Heart right ventricle (tissue), 16 donors: Measurements from ENCODE around the gene CDK9. TPM values are rescaled to one million over a fixed set of nuclear protein-coding genes. Genes with fewer than 3 reads are reported as not detected.

ENCODE experiments used
- ATAC-seq, 8 donors: fragments of 200-7000 bp; cut with Tn5 transposase; one replicate each; pipeline ENCODE4 v1.9.1; 2020; ENCODE audit warnings: mild to moderate bottlenecking in 8 of 8, moderate library complexity in 8 of 8, moderate number of reproducible peaks in 1 of 8
- DNase-seq, 2 donors: peaks; one replicate each; pipeline ENCODE4 v3.0.0-alpha.2; 2020
- H3K27ac ChIP-seq, 10 donors: fragments of 200-600 bp; sonication (generic) in 2 of 10; one replicate each; pipeline versions ENCODE4 v1.5.0 to v1.8.0; 2020 to 2022; ENCODE audit warnings: mild to moderate bottlenecking in 3 of 10
- H3K27me3 ChIP-seq, 7 donors: fragments of 200-600 bp; one replicate each; pipeline ENCODE4 v1.8.0; 2021 to 2022; ENCODE audit warnings: mild to moderate bottlenecking in 2 of 7
- H3K36me3 ChIP-seq, 9 donors: fragments of 200-600 bp; sonication (generic) in 1 of 9; one replicate each; pipeline versions ENCODE4 v1.5.0 to v1.8.0; 2020 to 2022; ENCODE audit warnings: mild to moderate bottlenecking in 2 of 9
- H3K4me1 ChIP-seq, 9 donors: fragments of 200-600 bp; sonication (generic) in 1 of 9; one replicate each; pipeline versions ENCODE4 v1.5.0 to v1.8.0; 2020 to 2022; ENCODE audit warnings: mild to moderate bottlenecking in 4 of 9
- H3K4me3 ChIP-seq, 10 donors: fragments of 200-600 bp; sonication (generic) in 2 of 10; one replicate each; pipeline versions ENCODE4 v1.5.0 to v1.8.0; 2020 to 2022; ENCODE audit warnings: mild to moderate bottlenecking in 7 of 10, moderate library complexity in 2 of 10
- H3K9me3 ChIP-seq, 11 donors: fragments of 200-600 bp in 10 of 11; sonication (generic) in 2 of 11; one replicate each; pipeline versions ENCODE4 v1.5.0 to v1.8.0; 2013 to 2022; ENCODE audit warnings: mild to moderate bottlenecking in 2 of 11, control low read depth in 1 of 11, moderate library complexity in 1 of 11
- CTCF ChIP-seq, 9 donors: fragments of 200-600 bp; sonication (generic) in 2 of 9; IDR thresholded peaks; one replicate each; pipeline versions ENCODE4 v1.5.0 to v1.8.0; 2021 to 2022; ENCODE audit warnings: antibody characterized with exemption in 9 of 9, mild to moderate bottlenecking in 5 of 9, moderate library complexity in 1 of 9
- WGBS, 2 donors: extraction: QIAGEN DNeasy Blood & Tissue Kit; methylation state at CpG; one replicate each; pipeline ENCODE4 v1.1.7; 2013; ENCODE audit warnings: inconsistent platforms in 1 of 2; 5-methylcytosine and 5-hydroxymethylcytosine counted together
- intact Hi-C, 10 donors: fragments of 100-400 bp; cut with DNase I; formaldehyde crosslinking; loops; one replicate each; pipeline versions ENCODE4 v1.11.1 to v1.14.2; 2022
- polyA plus RNA-seq, 2 donors: library from polyadenylated mRNA; stranded (reverse); fragments of 200-250 nt; gene quantifications; one replicate each; pipeline ENCODE4 v1.2.3, GENCODE V29; 2013
- total RNA-seq, 10 donors: library from RNA; stranded (reverse); fragmentation: NEBNext Ultra II Directional in 3 of 10; extraction: Animal tissue kit (Norgen Biotek cat#: 25700) in 3 of 10; gene quantifications; one replicate each; pipeline versions ENCODE4 v1.2.1 to v1.2.4, GENCODE V29; 2021 to 2023
- donor health status: Arrhythmogenic right ventricular cardiomyopathy.
- donor health status: ischemic (EF 13 %, LVEDD 7.1; RV severe dilation, severe dysfunction).
- donor health status: healthy with polysubstance abuse.
- donor health status: DM: no; HTN: yes; CAD: no.
- donor health status: DM: no; HTN: no; CAD: no.
- donor health status: ischemic (EF 25% LVEDD 6.9; RV normal size, moderate dysfunction).
- donor health status: ischemic (EF 25% LVEDD 5.7; RV mildly dilated, moderate dysfunction).
- donor health status: healthy.
- donor health status: DM: yes; HTN: yes; CAD: no.
- donor health status: Ischemic cardiomyopathy.
- donor health status: ischemic (EF 35%, LVEDD 5.7; RV mildly dilated, moderate dysfunction).
- donor health status: nonischemic (EF 11% LVEDD 7.7; RV severe dilation, severe dysfunction).
- donor health status: DM: yes; HTN: yes; CAD: no.
- donor health status: PGD.
- donor health status: ischemic (EF 29% LVEDD 5.4; RV normal size, mild dysfunction).
- donor health status: nonischemic (EF 23%, LVEDD 6.1; RV moderate dilation, normal function).

CDK9 gene
- total and polyA plus RNA-seq, 12 donors: 30.9 to 59.0 (median 44.1) TPM

- peak in 2 of 8 donors; percentile 3 for ATAC-seq
- TF ChIP-seq CTCF (IDR thresholded peaks at IDR 0.05): no peak
- peaks cover 0 to 100% (median 80%) of the 10 kb centered on the region in 9 donors for H3K36me3 ChIP-seq
These were observed 32.1 kb downstream of the CDK9 start for GRCh38 chr9:127817881-127818434.

GRCh38 chr9:127818574-127818973 is 32.7 kb downstream of the CDK9 start:
- no peak for ATAC-seq
- intact Hi-C loops: no loop called here
- peak overlapping the region in 5 of 10 donors; percentile 8 to 72 (median 26) for H3K27ac ChIP-seq
- TF ChIP-seq CTCF (IDR thresholded peaks at IDR 0.05): no peak
- no peaks in the 10 kb centered on the region for H3K27me3 ChIP-seq
- no peak for DNase-seq
- peaks cover 0 to 50% (median 3%) of the 10 kb centered on the region in 9 donors for H3K4me1 ChIP-seq
- H3K9me3 ChIP-seq: no peaks in the 10 kb centered on the region
- no peak overlapping the region for H3K4me3 ChIP-seq
- WGBS, 2 donors: 89 to 90% methylated on average over 11 of the region's 11 CpGs
- peaks cover 0 to 100% (median 74%) of the 10 kb centered on the region in 9 donors for H3K36me3 ChIP-seq

More at GRCh38 chr9:127817881-127818434, 32.1 kb downstream of the CDK9 start:
- H3K4me1 ChIP-seq: peaks cover 0 to 53% (median 3%) of the 10 kb centered on the region in 9 donors
- intact Hi-C loops: no loop called here
- H3K4me3 ChIP-seq: no peak overlapping the region
- peak overlapping the region in 5 of 10 donors; percentile 8 to 72 (median 26) for H3K27ac ChIP-seq
- no peaks in the 10 kb centered on the region for H3K9me3 ChIP-seq
- WGBS, 2 donors: 81 to 83% methylated on average over 17 of the region's 17 CpGs
- no peak for DNase-seq
- H3K27me3 ChIP-seq: no peaks in the 10 kb centered on the region

GRCh38 chr9:127822108-127822507 is 36.3 kb downstream of the CDK9 start:
- no peak for TF ChIP-seq CTCF (IDR thresholded peaks at IDR 0.05)
- WGBS, 2 donors: 73 to 80% methylated on average over 4 of the region's 4 CpGs
- Histone ChIP-seq H3K9me3 (no peaks in the 10 kb centered on the region), H3K4me3 (no peak overlapping the region), H3K27ac (peak overlapping the region in 2 of 10 donors; percentile 8 to 48), H3K36me3 (peaks cover 0 to 100% (median 66%) of the 10 kb centered on the region in 9 donors), H3K4me1 (peaks cover 5 to 46% (median 15%) of the 10 kb centered on the region in 9 donors), H3K27me3 (no peaks in the 10 kb centered on the region)
- DNase-seq (no peak), ATAC-seq (no peak)
- intact Hi-C loops: no loop called here

- H3K27ac ChIP-seq: peak overlapping the region in 8 of 10 donors; percentile 7 to 99 (median 64)
- H3K4me3 ChIP-seq: no peak overlapping the region
- DNase-seq (peak in 1 of 2 donors; percentile 63), ATAC-seq (peak in 7 of 8 donors; percentile 6 to 58 (median 20))
- H3K36me3 ChIP-seq: peaks cover 0 to 99% (median 45%) of the 10 kb centered on the region in 9 donors
- peak in 8 of 9 donors; percentile 25 to 57 (median 50) for TF ChIP-seq CTCF (IDR thresholded peaks at IDR 0.05)
- 47 to 50% methylated on average over 40 to 42 of the region's 42 CpGs for WGBS, 2 donors
- intact Hi-C loops: loop anchor here in 5 of 10 donors (5.0 kb wide), 3 partner anchors 37 to 47 kb away; no protein-coding TSS in a partner anchor
- H3K9me3 ChIP-seq: no peaks in the 10 kb centered on the region
- H3K4me1 ChIP-seq: peaks cover 16 to 55% (median 46%) of the 10 kb centered on the region in 9 donors
- H3K27me3 ChIP-seq: no peaks in the 10 kb centered on the region
These were observed 39.7 kb downstream of the CDK9 start for GRCh38 chr9:127825319-127826051.
